Loucy (cell line): ENCODE results near the gene SPAG9.

ENCODE experiments used
- H2AFZ ChIP-seq: fragments of 200-600 bp; sonication (generic); 2 replicates; pipeline ENCODE4 v1.6.0; 2016; ENCODE audit warnings: antibody characterized with exemption, mild to moderate bottlenecking, low read length, moderate library complexity
- H3F3A ChIP-seq: fragments of 200-600 bp; 2 replicates; pipeline ENCODE4 v1.6.0; 2016; ENCODE audit warnings: antibody characterized with exemption, low read depth, mild to moderate bottlenecking
- H3K27me3 ChIP-seq: fragments of 200-600 bp; sonication (generic); 2 replicates; pipeline ENCODE4 v1.6.1; 2014; ENCODE audit warnings: low read length, mild to moderate bottlenecking; ENCODE audit not compliant: insufficient read depth, poor library complexity, severe bottlenecking
- H3K36me3 ChIP-seq: fragments of 200-600 bp; sonication (generic); 2 replicates; pipeline ENCODE4 v1.6.1; 2016; ENCODE audit warnings: low read length; ENCODE audit not compliant: insufficient read depth
- H3K4me1 ChIP-seq: fragments of 200-600 bp; sonication (generic); 2 replicates; pipeline ENCODE4 v1.5.1; 2014; ENCODE audit warnings: low read length, mild to moderate bottlenecking; ENCODE audit not compliant: insufficient read depth, poor library complexity, severe bottlenecking
- H3K4me2 ChIP-seq: fragments of 200-600 bp; sonication (generic); 2 replicates; pipeline ENCODE4 v1.6.0; 2014; ENCODE audit warnings: antibody characterized with exemption, low read length, low read depth, mild to moderate bottlenecking; ENCODE audit not compliant: poor library complexity, severe bottlenecking
- H3K4me3 ChIP-seq: fragments of 200-600 bp; sonication (generic); 2 replicates; pipeline ENCODE4 v1.5.1; 2014; ENCODE audit warnings: low read length, mild to moderate bottlenecking, mixed read lengths; ENCODE audit not compliant: poor library complexity, severe bottlenecking
- H3K79me2 ChIP-seq: fragments of 200-600 bp; sonication (generic); 2 replicates; pipeline ENCODE4 v1.6.1; 2014; ENCODE audit warnings: low read length; ENCODE audit not compliant: insufficient read depth
- H3K9ac ChIP-seq: fragments of 200-600 bp; sonication (generic); 2 replicates; pipeline ENCODE4 v1.6.0; 2014; ENCODE audit warnings: mild to moderate bottlenecking, low read depth, low read length, moderate library complexity; ENCODE audit not compliant: poor library complexity, severe bottlenecking
- H3K9me2 ChIP-seq: fragments of 200-600 bp; sonication (generic); replicated peaks from 2 replicates; pipeline ENCODE4 v1.6.1; 2016; ENCODE audit warnings: low read depth, low read length, mixed read lengths
- H3K9me3 ChIP-seq: fragments of 200-600 bp; sonication (generic); 2 replicates; pipeline ENCODE4 v1.6.1; 2014; ENCODE audit warnings: mild to moderate bottlenecking, antibody characterized with exemption, low read length, low read depth; ENCODE audit not compliant: insufficient read depth
- H4K20me1 ChIP-seq: fragments of 200-600 bp; sonication (generic); 2 replicates; pipeline ENCODE4 v1.6.0; 2014; ENCODE audit warnings: antibody characterized with exemption, low read length, mild to moderate bottlenecking; ENCODE audit not compliant: insufficient read depth, poor library complexity, severe bottlenecking
- CTCF ChIP-seq: fragments of 200-600 bp; sonication (generic); conservative IDR thresholded peaks from 2 replicates; pipeline ENCODE4 v1.5.1; 2014; ENCODE audit warnings: mild to moderate bottlenecking, antibody characterized with exemption, low read length
- EZH2phosphoT487 ChIP-seq: fragments of 200-600 bp; IDR thresholded peaks from 2 replicates; pipeline ENCODE4 v1.6.1; 2018; ENCODE audit warnings: antibody characterized with exemption, mild to moderate bottlenecking, moderate library complexity, borderline replicate concordance

The SPAG9 gene

GRCh38 chr17:50922107-50922506 lies 198.6 kb downstream of the SPAG9 start:
- TF ChIP-seq CTCF (no peak), EZH2phosphoT487 (no peak)
- Histone ChIP-seq H3K9me3 (no peaks in the 10 kb centered on the region), H3K9ac (no peak overlapping the region), H4K20me1 (no peaks in the 10 kb centered on the region), H3K4me2 (no peak overlapping the region), H3K79me2 (no peaks in the 10 kb centered on the region), H2AFZ (0 out of 2 replicates have a peak overlapping the region, but pooled peaks have one; percentile 21), H3K36me3 (no peaks in the 10 kb centered on the region), H3K4me1 (no peaks in the 10 kb centered on the region), H3K27me3 (no peaks in the 10 kb centered on the region), H3K4me3 (no peak overlapping the region), H3K9me2 (no peaks in the 10 kb centered on the region), H3F3A (no peaks in the 10 kb centered on the region)

- Histone ChIP-seq H2AFZ (no peak overlapping the region), H3K4me1 (no peaks in the 10 kb centered on the region), H3K4me2 (no peak overlapping the region)
Observed at GRCh38 chr17:50920891-50921586, 199.6 kb downstream of the SPAG9 start.

GRCh38 chr17:50920041-50920410 lies 200.6 kb downstream of the SPAG9 start:
- Histone ChIP-seq H4K20me1 (no peaks in the 10 kb centered on the region), H3K36me3 (no peaks in the 10 kb centered on the region), H3K4me1 (no peaks in the 10 kb centered on the region), H3K9me3 (no peaks in the 10 kb centered on the region), H3K4me2 (no peak overlapping the region), H3K9ac (no peak overlapping the region), H3F3A (no peaks in the 10 kb centered on the region), H3K9me2 (no peaks in the 10 kb centered on the region), H3K79me2 (no peaks in the 10 kb centered on the region), H2AFZ (no peak overlapping the region), H3K4me3 (no peak overlapping the region), H3K27me3 (no peaks in the 10 kb centered on the region)
- no peak for TF ChIP-seq CTCF

More at GRCh38 chr17:50920891-50921586, 199.6 kb downstream of the SPAG9 start:
- TF ChIP-seq CTCF (no peak), EZH2phosphoT487 (no peak)
- Histone ChIP-seq H3K4me3 (no peak overlapping the region), H3K27me3 (no peaks in the 10 kb centered on the region), H3K79me2 (no peaks in the 10 kb centered on the region), H3K36me3 (no peaks in the 10 kb centered on the region), H3K9me3 (no peaks in the 10 kb centered on the region), H3K9me2 (no peaks in the 10 kb centered on the region), H3F3A (no peaks in the 10 kb centered on the region), H3K9ac (no peak overlapping the region), H4K20me1 (no peaks in the 10 kb centered on the region)
